GM18951 (cell line): ENCODE results near the gene LRRK2.

Experiments used
- POLR2A ChIP-seq: IDR thresholded peaks from 4 replicates; pipeline ENCODE4 v1.6.1; 2011; ENCODE audit warnings: mild to moderate bottlenecking; ENCODE audit not compliant: insufficient read length, insufficient read depth; ENCODE audit errors: extremely low read depth
- in situ Hi-C: fragments of 300-500 bp; cut with MboI; formaldehyde crosslinking; loops from one replicate; pipeline ENCODE4 v1.12.0; 2022; ENCODE audit warnings: low sequenced_read_pairs, mixed read lengths, inconsistent platforms; ENCODE audit not compliant: unreplicated experiment

The LRRK2 gene

DNA sequence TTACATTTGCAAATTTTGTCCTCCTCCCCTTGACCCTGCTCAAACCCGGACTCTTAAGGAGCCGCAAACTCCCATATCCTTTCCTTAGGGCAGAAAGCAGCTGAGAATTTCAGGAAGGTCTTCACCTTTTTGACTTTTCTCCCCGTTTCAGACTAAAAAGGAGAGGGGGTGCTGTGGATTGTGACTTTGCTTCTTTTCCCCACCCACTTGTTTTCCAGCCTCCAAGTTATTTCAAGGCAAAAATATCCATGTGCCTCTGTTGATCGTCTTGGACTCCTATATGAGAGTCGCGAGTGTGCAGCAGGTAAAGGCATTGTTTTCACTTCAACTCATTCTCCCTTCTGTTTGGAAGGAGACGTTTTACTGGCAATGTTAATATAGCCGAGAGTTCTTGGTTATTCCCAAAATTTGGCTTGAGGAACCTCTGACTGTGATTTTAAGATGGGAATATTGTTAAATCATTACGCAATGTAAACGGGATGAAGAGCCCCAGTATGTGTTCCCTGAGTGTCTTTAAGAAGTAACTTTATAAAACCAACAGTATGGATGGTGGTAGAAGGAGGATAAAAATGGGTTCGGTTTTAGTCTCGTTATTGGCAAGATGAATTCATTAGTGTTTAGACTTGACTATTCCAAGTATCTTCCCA, 663 bp downstream of the LRRK2 start:
- TF ChIP-seq POLR2A = no peak
- in situ Hi-C loops = no loop called here

DNA sequence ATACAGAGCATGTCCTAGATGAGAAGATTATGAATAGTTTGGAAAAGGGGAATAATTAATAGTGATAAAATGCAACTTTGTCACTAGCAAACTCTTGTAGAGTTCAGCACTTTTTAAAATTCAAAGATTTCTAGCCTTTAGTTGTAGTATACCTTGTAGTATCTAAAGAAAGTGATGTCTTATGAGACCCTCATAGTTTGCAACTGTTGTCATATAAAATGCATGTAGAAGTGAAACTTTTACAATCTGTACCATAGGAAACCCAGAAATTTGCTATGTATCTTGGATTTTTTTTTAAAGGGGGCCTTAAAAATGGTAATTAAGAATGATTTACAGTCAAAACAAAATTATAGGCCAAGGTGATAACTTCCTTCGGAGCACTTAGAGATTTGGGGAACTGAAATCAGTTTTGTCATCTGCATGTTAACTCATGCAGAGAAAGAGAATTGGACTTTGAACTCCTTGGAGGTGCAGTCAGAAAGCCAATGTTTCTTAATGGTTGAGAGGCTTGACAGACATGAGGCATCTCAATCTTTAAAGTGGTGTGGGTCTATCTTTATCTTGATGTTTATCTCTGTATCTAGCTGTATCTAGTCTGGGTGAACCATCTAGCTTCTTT, 1.3 kb downstream of the LRRK2 start:
- in situ Hi-C loops = no loop called here
- peak; percentile 31 for TF ChIP-seq POLR2A

DNA sequence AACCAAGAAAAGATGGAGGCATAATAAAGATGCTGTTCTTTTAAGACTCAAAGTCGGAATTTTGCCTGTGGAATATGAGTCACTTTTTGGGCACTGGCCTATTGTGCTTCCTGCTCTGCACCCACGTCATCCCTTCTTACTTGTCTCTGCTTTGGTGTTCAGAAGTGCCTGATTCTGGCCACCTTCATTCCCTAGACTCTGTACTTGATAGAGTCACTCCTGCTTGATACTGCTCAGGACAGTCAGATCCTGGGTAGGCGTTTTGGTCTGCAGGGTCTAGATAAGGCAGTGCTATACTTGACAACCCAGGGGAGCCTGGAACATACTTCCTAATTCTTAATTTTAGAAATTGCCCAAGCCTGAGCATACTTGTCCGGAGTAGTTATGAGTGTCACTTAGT, 1.9 kb downstream of the LRRK2 start:
- in situ Hi-C loops = no loop called here
- TF ChIP-seq POLR2A = no peak

DNA sequence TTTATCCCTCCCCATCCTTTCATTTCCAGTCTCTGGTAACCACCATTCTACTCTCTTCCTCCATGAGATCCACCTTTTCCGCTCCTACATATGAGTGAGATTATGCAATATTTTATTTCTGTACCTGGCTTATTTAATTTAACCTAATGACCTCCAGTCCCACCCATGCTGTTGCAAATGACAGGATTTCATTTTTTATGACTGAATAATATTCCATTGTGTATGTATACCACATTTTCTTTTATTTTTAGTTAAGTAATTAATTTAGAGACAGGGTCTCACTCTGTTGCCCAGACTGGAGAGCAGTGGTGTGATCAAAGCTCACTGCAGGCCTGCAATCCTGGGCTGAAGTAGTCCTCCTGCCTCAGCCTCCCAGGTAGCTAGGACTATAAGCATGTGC, 2.6 kb downstream of the LRRK2 start:
- in situ Hi-C loops = no loop called here

DNA sequence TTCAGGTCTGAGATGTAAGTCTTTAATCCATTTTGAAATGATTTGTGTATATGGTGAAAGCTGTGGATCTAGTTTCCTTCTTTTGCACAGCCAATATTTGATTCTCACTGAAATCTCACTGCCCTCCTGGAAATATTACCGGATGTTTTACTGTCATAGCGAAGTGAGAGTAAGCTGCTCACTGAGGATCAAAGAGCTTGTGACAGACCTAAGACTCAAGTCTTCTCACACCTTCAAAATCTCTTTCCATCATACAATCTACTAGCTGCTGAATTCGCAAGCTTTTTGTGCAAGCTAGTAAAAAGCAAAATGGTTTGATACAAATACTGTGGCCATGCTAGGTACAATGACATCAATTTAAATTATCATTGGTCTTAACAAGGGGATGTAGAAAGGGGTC, 3.9 kb downstream of the LRRK2 start:
- in situ Hi-C loops = no loop called here

More for the DNA sequence above, 2.6 kb downstream of the LRRK2 start:
- TF ChIP-seq POLR2A = no peak

DNA sequence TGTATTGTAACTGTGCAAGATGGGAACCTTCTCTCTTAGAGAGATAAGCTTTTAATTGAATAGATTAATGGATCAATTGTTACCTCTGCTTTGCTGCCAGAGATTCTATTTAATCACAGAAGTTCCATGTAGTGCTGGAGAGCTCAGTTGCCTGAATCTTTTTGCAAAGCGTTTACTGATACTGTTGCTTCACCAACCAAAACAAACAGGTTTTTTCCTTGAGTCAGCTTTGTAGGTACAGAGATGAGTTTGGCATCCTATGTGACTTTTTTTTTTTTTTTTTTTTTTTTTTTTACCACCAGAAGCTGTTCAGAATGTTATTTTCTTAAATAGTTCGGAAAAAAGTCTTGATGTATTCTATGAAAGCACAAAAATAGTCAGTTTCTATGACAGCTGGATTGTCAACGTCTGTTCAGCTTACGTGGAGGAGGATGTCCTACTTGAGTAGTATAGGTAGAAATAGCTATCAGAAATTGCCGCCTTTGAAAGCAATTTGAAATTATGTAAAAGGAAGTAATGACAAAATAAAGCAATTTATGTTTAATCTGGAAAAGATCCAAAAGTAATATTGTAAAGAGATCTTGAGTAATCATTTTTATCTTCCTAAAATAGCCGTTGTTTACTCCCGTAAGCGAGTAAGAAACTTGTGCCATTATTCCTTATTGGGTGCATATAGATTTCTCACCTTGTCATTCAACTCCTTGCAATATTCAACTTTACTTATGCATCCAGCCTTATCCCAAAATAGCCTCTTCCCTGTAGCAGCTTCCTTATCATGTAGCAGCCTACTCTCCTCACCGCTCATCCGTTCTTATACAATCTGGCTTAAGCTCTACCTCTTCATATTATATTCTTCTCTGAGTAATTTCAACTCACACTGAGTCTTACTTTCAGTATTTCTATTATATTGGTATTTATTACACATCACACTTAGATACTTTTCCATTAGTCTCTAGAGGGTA, 5.2 kb downstream of the LRRK2 start:
- in situ Hi-C loops = no loop called here
- TF ChIP-seq POLR2A = no peak

More for the DNA sequence above, 3.9 kb downstream of the LRRK2 start:
- TF ChIP-seq POLR2A = no peak

DNA sequence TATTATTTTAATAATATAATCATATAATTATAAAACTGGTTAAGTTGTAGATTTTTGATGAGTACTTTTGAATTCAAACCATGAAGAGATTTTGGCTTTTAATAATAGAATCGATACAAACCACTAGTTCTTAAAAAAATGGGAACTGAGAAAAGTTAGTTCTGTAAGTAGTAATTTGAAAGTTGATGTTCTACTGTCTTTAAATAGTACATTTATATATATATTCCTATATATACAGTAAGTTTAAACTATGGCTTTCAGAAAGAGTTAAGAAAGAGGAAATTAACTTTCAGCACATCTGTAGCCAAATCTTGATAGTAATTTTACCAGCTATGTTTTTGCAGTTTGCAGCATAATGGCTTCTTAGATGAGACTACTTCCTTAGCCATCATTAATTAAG, 7.8 kb downstream of the LRRK2 start:
- in situ Hi-C loops = no loop called here
- TF ChIP-seq POLR2A = no peak

DNA sequence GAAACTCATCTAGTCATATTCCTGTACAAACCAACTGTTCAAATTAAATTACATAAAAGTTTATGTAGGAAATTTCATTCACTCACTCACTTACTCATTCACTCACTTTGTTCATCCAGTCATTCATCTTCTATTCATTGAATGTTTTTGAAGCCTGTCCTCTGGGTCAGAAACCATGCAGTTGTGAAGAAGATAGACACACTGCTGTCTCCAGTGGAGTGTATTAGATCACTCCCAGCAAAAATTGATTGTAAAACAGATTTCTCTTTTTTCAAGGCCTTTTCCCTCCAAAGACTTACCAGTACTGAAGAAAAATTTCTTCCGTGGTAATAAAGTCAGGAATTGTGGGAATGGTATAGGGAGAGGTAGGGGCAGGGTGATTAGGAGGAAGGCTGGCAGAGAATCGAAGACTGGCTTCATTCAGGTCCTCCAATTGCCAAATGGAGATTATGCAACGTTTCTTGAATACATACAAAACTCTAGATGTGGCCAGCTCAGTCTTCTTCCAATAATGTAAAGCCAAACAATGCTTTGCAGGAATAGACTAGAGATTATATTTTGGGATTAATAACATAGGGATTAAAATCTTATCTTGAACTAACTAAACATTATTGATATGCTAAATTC, 9.1 kb downstream of the LRRK2 start:
- TF ChIP-seq POLR2A = no peak
- in situ Hi-C loops = no loop called here

DNA sequence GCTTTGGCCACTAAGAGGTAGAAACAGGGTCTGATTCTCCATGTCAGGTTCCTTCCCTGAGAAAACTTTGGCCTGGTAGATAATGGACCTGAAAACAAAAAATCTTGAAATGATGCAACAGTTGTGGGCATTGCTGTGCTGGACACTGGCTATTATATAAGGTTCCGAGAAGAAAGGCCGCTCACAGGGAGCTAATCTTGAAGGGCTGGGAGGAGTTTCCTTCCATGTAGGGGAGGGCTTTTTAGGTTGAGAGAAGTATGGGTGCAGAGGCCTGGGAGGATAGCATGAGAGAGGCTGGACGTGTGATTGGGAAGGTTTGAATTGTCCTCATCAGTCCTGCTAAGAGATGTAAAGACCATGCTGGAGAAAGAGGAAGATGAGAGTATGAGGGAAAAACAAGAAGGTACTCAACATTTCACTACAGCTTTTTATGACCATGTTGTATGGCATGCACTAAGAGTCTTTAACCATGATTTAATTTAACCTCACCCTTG, 11.6 kb downstream of the LRRK2 start:
- in situ Hi-C loops = no loop called here
- TF ChIP-seq POLR2A = no peak

DNA sequence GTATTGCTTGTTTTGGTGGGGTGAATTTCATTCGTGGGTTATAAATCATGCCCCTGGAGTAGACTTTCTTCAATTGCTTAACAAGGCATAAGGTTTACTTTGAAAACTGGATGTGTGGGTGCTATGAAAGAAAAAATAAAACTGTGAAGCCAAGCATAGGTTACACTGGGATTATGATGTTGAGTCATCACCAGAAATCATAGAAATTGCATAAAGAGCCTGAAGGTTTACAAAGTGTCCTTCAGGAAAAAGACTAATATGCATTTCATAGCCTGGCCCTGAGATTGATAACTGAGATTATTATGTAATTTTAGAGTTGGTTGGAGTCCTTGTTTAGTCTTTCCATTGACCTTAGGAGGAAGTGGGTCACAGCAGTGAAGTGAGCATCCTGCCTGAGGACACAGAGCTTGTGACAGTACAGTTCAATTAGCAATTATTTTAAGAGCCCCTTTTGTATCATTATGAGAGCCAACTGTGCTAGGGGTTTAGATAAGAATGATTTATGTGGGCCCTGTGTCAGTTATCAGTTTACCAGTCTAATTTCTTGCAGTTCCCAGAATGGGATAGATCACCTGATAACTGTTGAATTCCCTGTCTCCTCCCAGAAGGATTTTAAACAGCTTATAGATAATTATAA, 13.6 kb downstream of the LRRK2 start:
- TF ChIP-seq POLR2A = no peak
- in situ Hi-C loops = no loop called here

DNA sequence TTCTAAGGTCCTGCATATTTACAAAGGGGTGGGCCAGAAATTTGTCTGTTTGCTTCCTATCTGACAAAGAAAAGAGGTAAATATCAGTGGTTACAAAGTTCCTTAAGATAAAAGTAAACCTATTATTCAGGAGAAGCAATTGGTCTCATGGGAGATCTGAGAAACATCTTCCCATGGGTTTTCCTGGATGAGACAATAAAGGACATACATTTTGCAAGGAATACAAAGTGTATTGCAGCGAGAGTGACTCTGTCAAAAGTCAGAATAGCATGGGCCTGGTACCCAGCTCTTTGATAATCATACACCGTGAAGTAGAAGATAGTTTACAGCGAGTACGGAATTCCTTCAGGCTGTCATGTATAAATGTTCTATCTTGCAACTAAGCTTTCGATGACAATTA, 14.2 kb downstream of the LRRK2 start:
- in situ Hi-C loops = no loop called here
- no peak for TF ChIP-seq POLR2A

DNA sequence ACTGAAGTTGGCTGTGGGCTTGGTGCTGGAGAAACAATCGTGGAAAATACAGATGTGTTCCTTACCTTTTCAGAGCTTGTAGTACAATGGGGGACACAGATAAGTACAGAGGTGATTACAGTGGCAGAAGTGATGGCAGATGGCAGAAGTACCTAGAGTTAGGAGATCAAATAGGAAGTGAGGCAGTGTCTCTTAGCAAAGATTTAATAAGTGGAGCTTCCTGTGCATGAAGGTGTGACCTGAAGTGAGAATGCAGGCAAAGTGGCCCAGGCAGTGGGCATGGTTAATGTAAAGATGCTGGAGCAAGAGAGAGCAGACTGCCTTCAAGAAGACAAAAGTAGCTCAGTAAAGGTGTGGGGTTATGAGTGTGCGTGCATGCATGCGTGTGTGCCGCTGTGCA, 16.0 kb downstream of the LRRK2 start:
- no peak for TF ChIP-seq POLR2A
- in situ Hi-C loops = no loop called here
